Memory B cell (primary cell): ENCODE measurements around the gene STIL.

Source experiments
- ATAC-seq: fragments of 150-1000 bp; cut with Tn5 transposase; 2 replicates; pipeline ENCODE4 v1.10.0; 2021; ENCODE audit warnings: low read depth, mild to moderate bottlenecking, moderate library complexity
- DNase-seq, 2 donors: peaks; one replicate each; pipeline ENCODE4 v3.0.0; 2022; ENCODE audit warnings: low spot score in 2 of 2
- H3K27ac Mint-ChIP-seq: one replicate; pipeline ENCODE4 v1.8.0; 2022; ENCODE audit warnings: mild to moderate bottlenecking, moderate library complexity, mixed read lengths
- H3K27me3 Mint-ChIP-seq: one replicate; pipeline ENCODE4 v1.8.0; 2022; ENCODE audit warnings: mixed read lengths
- H3K36me3 Mint-ChIP-seq: one replicate; pipeline ENCODE4 v1.8.0; 2022; ENCODE audit warnings: mild to moderate bottlenecking, mixed read lengths
- H3K4me1 Mint-ChIP-seq: one replicate; pipeline ENCODE4 v1.8.0; 2022; ENCODE audit warnings: mixed read lengths
- H3K4me3 Mint-ChIP-seq: one replicate; pipeline ENCODE4 v1.8.0; 2022; ENCODE audit warnings: mild to moderate bottlenecking, moderate library complexity, mixed read lengths
- H3K9me3 Mint-ChIP-seq: one replicate; pipeline ENCODE4 v1.8.0; 2022; ENCODE audit warnings: mixed read lengths

The STIL gene

GRCh38 chr1:47235806-47236205, 78.1 kb downstream of the STIL start:
- H3K4me3 Mint-ChIP-seq: no peak overlapping the region
- H3K36me3 Mint-ChIP-seq: no peaks in the 10 kb centered on the region
- no peak overlapping the region for H3K27ac Mint-ChIP-seq
- H3K27me3 Mint-ChIP-seq: peaks cover 26% of the 10 kb centered on the region
- H3K9me3 Mint-ChIP-seq: no peaks in the 10 kb centered on the region
- H3K4me1 Mint-ChIP-seq: peaks cover 13% of the 10 kb centered on the region
- no peak for DNase-seq
- no peak for ATAC-seq

GRCh38 chr1:47235241-47235681, 78.7 kb downstream of the STIL start:
- H3K27me3 Mint-ChIP-seq: peaks cover 28% of the 10 kb centered on the region
- no peaks in the 10 kb centered on the region for H3K9me3 Mint-ChIP-seq
- H3K4me1 Mint-ChIP-seq: peaks cover 13% of the 10 kb centered on the region
- no peak for ATAC-seq
- H3K36me3 Mint-ChIP-seq: no peaks in the 10 kb centered on the region
- DNase-seq: no peak
- no peak overlapping the region for H3K27ac Mint-ChIP-seq
- H3K4me3 Mint-ChIP-seq: no peak overlapping the region

GRCh38 chr1:47233186-47233585, 80.8 kb downstream of the STIL start:
- H3K4me1 Mint-ChIP-seq: peaks cover 12% of the 10 kb centered on the region
- ATAC-seq (no peak), DNase-seq (no peak)
- no peak overlapping the region for H3K27ac Mint-ChIP-seq
- H3K36me3 Mint-ChIP-seq: no peaks in the 10 kb centered on the region
- H3K9me3 Mint-ChIP-seq: no peaks in the 10 kb centered on the region
- no peak overlapping the region for H3K4me3 Mint-ChIP-seq
- peaks cover 35% of the 10 kb centered on the region for H3K27me3 Mint-ChIP-seq

- Mint-ChIP-seq H3K36me3 (no peaks in the 10 kb centered on the region), H3K4me1 (peaks cover 12% of the 10 kb centered on the region), H3K27ac (peak within 1 kb of the TSS; percentile 28), H3K9me3 (no peaks in the 10 kb centered on the region), H3K4me3 (peak within 1 kb of the TSS; percentile 73), H3K27me3 (peaks cover 38% of the 10 kb centered on the region)
- no peak for DNase-seq
- no peak for ATAC-seq
These were observed 81.6 kb downstream of the STIL start, which contains the start of gene TAL1 for GRCh38 chr1:47232187-47232874. Gene TAL1 (minus strand): TSS chr1:47232225. CDS start chr1:47225888, 6,337 bp downstream.

GRCh38 chr1:47231301-47232186, 82.4 kb downstream of the STIL start:
- Mint-ChIP-seq H3K27me3 (peaks cover 38% of the 10 kb centered on the region), H3K36me3 (no peaks in the 10 kb centered on the region), H3K4me3 (peak overlapping the region; percentile 73), H3K27ac (peak overlapping the region; percentile 28), H3K4me1 (peaks cover 12% of the 10 kb centered on the region), H3K9me3 (no peaks in the 10 kb centered on the region)
- peak; percentile 31 for ATAC-seq
- DNase-seq: no peak

- Mint-ChIP-seq H3K27ac (no peak overlapping the region), H3K27me3 (peaks cover 42% of the 10 kb centered on the region), H3K4me1 (peaks cover 16% of the 10 kb centered on the region), H3K9me3 (no peaks in the 10 kb centered on the region), H3K4me3 (no peak overlapping the region), H3K36me3 (no peaks in the 10 kb centered on the region)
- DNase-seq: no peak
- no peak for ATAC-seq
These were observed 83.2 kb downstream of the STIL start for GRCh38 chr1:47230692-47231300.

GRCh38 chr1:47229886-47230691, 83.9 kb downstream of the STIL start:
- Mint-ChIP-seq H3K27ac (no peak overlapping the region), H3K27me3 (peaks cover 43% of the 10 kb centered on the region)
- DNase-seq: no peak

GRCh38 chr1:47229031-47229885, 84.7 kb downstream of the STIL start:
- Mint-ChIP-seq H3K9me3 (no peaks in the 10 kb centered on the region), H3K27me3 (peaks cover 41% of the 10 kb centered on the region), H3K4me1 (peaks cover 17% of the 10 kb centered on the region), H3K4me3 (no peak overlapping the region), H3K27ac (no peak overlapping the region), H3K36me3 (no peaks in the 10 kb centered on the region)
- no peak for ATAC-seq
- DNase-seq: no peak

More at GRCh38 chr1:47229886-47230691, 83.9 kb downstream of the STIL start:
- Mint-ChIP-seq H3K36me3 (no peaks in the 10 kb centered on the region), H3K4me3 (peak overlapping the region; percentile 4), H3K4me1 (peaks cover 17% of the 10 kb centered on the region), H3K9me3 (no peaks in the 10 kb centered on the region)
- ATAC-seq: no peak

- no peaks in the 10 kb centered on the region for H3K9me3 Mint-ChIP-seq
- no peaks in the 10 kb centered on the region for H3K36me3 Mint-ChIP-seq
- H3K4me3 Mint-ChIP-seq: no peak overlapping the region
- ATAC-seq: no peak
- peaks cover 36% of the 10 kb centered on the region for H3K27me3 Mint-ChIP-seq
- no peak overlapping the region for H3K27ac Mint-ChIP-seq
- peaks cover 17% of the 10 kb centered on the region for H3K4me1 Mint-ChIP-seq
- no peak for DNase-seq
These were observed 85.3 kb downstream of the STIL start for GRCh38 chr1:47228644-47229030.

GRCh38 chr1:47227341-47228232, 86.4 kb downstream of the STIL start:
- H3K36me3 Mint-ChIP-seq: no peaks in the 10 kb centered on the region
- H3K9me3 Mint-ChIP-seq: no peaks in the 10 kb centered on the region
- H3K4me3 Mint-ChIP-seq: no peak overlapping the region
- ATAC-seq: no peak
- DNase-seq: no peak
- H3K4me1 Mint-ChIP-seq: peaks cover 16% of the 10 kb centered on the region
- H3K27me3 Mint-ChIP-seq: peaks cover 30% of the 10 kb centered on the region
- H3K27ac Mint-ChIP-seq: no peak overlapping the region

GRCh38 chr1:47226839-47227215, 87.1 kb downstream of the STIL start:
- Mint-ChIP-seq H3K27me3 (peaks cover 25% of the 10 kb centered on the region), H3K36me3 (no peaks in the 10 kb centered on the region)
- DNase-seq: no peak

GRCh38 chr1:47226121-47226838, 87.7 kb downstream of the STIL start:
- H3K36me3 Mint-ChIP-seq: no peaks in the 10 kb centered on the region
- peak overlapping the region; percentile 24 for H3K4me3 Mint-ChIP-seq
- DNase-seq: no peak
- no peaks in the 10 kb centered on the region for H3K9me3 Mint-ChIP-seq
- H3K27ac Mint-ChIP-seq: no peak overlapping the region
- no peak for ATAC-seq
- peaks cover 7% of the 10 kb centered on the region for H3K4me1 Mint-ChIP-seq
- H3K27me3 Mint-ChIP-seq: peaks cover 22% of the 10 kb centered on the region

More at GRCh38 chr1:47226839-47227215, 87.1 kb downstream of the STIL start:
- H3K9me3 Mint-ChIP-seq: no peaks in the 10 kb centered on the region
- ATAC-seq: no peak
- H3K4me3 Mint-ChIP-seq: no peak overlapping the region
- H3K4me1 Mint-ChIP-seq: peaks cover 12% of the 10 kb centered on the region
- H3K27ac Mint-ChIP-seq: no peak overlapping the region
